Tongue (tissue), 2 donors: ENCODE measurements around the gene PLCXD3. TPM values are rescaled to one million over a fixed set of nuclear protein-coding genes. Genes with fewer than 3 reads are reported as not detected.
"Not testable (repeated sequence)": the region's sequence is repeated elsewhere in the genome, so short reads cannot be mapped to it uniquely, and the experiment has no call there.

Source experiments
- DNase-seq: peaks from one replicate; pipeline ENCODE4 v3.0.0-alpha.2; 2015
- total RNA-seq: library from RNA; depleted of rRNA; stranded (reverse); fragments of >200 nt; gene quantifications from one replicate; pipeline ENCODE4 v1.2.3, GENCODE V29; 2014

The PLCXD3 gene
- total RNA-seq, 1 donor from 2014 or later = under 0.01 TPM

DNA sequence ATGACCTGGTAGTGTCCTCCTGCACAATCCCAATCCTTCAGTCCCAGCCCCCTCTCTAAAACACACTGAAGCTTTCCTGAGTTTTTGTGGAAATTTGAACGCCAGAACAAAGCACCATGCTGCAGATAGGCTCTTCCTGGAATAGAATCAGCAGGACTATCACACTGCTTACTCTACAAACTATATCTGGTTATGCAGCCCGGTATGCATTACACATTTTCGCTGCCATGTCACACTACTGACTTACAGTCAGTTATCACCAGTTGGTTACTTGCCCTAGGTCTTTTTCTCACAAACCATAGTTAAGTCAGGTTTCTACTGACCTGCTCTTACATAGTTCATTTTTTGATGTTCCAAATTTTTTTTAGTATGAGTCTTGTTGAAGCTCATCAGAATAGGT lies 24.9 kb downstream of the PLCXD3 start:
- no peak for DNase-seq

DNA sequence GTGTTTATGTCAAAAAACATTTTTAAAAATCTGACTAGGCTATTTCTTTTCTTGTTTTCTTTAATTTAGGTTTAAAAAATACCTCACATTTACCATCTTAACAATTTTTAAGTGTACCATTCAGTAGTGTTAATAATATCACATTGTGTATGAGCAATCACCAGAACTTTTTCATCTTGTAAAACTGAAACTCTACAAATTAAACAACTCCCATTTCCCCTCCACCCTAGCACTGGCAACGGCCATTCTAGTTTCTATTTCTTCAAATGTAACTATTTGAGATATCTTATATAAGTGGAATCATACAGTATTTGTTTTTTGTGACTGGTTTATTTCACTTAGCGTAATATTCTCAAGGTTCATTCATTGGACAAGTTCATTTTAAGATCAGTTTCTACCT lies 27.7 kb downstream of the PLCXD3 start:
- DNase-seq = no peak

DNA sequence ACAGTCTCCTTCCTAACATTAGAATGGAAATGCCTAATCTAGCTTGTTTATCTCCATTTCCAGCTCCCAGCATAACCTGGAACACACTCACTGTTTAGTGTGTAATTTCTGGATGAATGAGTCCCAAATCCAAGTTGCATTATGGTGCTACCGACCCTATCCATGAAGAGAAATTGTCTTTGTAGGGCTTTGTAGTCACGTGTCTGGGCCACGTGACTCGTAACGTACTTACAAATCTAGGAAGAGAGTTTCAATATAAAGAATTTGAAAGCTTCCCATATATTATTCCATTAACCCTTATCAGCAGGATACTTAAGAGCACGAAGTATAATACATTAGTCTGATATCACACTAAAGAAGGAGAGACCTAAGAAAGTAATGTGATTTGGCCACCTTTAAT lies 28.2 kb downstream of the PLCXD3 start:
- DNase-seq = no peak

DNA sequence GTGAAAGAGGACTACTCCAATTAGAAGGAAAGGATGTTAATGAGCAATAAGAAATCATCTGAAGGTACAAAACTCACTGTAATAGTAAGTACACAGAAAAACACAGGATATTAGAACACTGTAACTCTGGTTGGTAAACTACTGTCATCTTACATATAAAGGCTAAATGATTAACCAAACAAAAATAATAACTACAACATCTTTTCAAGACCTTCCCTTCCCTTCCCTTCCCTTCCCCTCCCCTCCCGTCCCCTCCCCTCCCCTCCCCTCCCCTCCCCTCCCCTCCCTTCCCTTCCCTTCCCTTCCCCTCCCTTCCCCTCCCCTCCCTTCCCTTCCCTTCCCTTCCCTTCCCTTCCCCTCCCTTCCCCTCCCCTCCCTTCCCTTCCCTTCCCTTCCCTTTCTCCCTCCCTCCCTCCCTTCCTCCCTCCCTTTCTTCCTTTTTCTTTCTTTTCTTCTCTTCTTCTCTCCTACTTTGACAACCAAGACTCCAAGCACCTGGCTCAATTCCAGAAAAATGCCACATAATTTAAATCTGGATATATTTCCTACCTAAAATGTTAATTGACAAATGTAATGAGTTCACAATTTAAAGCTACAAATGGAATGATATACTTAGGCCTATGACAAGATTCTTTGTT lies 38.7 kb downstream of the PLCXD3 start:
- not testable (repeated sequence) for DNase-seq

DNA sequence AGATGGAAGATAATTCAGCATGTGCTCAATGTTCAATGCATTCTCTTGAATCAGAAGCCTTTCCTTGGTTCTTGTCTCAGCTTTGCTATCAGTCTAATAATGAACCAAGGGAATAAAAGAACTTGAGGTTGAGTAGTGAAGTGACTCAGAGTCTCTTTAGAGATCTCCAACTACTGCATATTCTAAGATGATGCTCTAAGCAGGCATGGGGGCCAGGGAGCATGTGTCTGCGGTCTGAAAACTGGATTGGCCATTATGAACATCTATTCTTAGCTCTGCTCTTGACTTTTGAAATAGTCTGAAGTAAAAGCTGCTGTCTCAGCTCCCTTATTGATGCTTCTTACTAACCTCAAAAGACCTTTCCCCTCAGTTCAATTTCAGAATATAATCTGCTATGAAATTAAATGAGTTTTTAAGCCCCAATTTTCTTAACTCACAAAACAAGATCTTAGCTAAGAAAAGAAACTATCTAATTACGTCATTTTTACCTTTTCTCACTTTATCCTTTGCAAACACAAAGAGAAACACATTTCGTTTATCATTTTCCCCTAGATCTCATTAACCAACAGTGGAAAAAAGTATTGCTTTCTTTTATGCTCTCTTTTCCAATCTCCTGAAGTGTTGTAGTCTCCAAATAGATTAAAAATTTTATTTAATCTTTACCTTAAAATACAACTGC lies 44.8 kb downstream of the PLCXD3 start:
- no peak for DNase-seq

DNA sequence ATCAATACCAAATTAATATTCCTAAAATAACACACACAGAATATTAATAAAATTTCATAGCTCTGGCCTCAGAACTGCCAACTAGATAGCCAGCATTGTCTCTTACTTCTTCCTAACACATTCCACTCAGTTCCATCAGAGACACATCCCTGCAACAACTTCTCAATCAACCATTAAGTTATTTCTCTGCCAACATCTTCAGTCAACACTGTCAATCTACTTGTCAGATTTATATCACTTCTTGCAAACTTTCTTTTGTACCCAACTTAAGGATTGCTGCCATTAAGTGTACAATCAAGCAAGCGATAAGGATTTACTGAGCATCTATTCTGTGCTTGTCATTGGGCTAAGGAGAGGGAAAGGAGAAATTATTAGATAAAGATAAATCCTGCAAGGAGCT lies 50.8 kb downstream of the PLCXD3 start:
- DNase-seq = no peak

DNA sequence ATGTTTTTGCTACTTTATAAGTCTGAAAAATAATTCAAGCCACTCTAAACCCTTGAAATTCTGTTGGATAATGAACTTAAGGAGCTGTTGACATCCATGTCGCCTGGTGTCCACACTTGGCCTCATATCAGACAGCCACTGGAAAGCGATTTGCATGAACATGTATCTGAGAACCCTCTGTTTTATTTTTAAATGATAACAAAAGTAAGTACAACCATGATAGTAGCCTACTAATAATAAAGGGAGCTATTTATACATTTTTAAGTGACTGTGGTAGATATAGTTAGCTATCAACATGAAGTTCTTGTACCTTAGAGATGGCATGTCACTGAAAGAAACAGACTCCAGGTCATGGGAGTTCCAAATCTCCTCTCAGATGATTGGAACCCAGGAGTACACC lies 53.3 kb downstream of the PLCXD3 start:
- DNase-seq = no peak

DNA sequence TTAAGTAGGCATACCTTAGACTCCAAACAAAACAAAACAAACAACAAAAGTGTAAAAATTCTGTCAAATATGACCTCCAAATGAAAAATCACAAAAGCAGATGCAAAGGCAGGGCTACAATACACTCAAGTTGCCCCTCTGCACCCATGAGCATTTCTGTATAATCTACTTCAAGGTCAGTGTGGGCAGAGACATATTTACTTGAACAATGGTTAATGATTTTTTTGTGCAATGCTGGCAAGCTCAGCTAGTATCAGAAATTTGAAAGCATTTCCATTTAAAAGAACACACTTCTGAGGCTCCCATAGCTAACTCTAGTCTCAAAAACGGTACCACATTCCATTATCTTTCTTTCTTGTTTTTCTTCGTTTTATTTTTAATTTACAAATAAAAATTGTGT lies 57.9 kb downstream of the PLCXD3 start:
- no peak for DNase-seq

DNA sequence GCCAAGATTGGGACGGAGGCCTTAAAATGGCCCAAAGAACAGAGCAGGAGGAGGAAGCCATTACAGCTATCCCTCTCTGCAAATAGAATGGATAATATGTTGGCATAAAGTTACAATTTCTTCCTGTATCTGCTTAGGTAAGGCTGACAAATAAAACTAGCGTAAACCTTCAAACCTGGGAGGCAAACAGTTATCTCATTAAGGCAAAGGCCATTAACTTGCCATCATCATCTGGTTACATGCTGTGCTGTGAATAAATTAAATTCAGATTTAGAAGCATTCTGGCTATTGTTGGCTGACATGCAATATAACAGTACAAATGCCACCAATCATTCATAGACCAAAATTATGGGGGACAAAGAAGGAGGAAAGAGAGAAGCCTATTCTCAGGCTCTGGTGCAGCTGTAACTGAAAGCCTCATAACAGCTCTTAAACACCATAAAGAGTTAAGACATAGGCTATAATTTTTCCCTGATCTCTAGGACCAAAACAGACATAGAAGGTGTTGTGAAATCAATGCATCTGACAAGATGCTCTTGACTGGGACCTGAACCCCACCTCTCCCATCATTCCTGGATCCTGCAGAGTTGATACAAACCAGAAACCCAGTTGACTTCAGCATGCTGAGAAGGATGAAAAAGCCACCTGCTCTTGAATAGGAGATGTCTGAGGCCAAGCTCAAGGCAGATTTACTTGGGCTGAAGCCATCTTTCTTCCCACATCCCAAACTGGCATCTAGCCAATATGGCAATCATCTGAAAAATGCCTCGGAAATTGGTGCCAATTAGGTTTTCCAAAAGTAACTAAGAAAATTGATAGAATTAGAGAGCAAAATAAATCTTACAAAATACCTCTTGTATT lies 62.5 kb downstream of the PLCXD3 start:
- peak; percentile 1 for DNase-seq

DNA sequence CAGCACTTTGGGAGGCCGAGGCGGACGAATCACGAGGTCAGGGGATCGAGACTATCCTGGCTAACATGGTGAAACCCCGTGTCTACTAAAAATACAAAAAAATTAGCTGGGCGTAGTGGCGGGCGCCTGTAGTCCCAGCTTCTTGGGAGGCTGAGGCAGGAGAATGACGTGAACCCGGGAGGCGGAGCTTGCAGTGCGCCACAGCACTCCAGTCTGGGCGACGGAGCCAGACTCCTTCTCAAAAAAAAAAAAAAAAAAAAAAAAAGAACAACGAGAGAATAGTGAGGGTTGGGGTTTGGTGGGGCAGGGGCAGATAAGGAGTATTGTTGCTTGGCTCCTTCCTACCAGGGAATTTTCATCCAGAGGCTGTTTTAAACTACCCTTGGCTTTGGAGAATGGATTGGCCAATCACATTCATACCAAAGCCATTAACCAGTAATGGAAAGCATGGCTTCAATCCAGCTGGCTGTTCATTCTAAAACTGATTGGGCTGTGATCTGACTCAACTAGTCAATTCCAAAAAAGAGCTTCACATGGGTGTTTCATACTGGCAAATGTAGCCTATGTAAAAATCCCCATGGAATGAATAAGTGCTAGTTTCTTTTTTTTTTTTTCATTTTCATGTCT lies 64.4 kb downstream of the PLCXD3 start:
- DNase-seq = no peak

DNA sequence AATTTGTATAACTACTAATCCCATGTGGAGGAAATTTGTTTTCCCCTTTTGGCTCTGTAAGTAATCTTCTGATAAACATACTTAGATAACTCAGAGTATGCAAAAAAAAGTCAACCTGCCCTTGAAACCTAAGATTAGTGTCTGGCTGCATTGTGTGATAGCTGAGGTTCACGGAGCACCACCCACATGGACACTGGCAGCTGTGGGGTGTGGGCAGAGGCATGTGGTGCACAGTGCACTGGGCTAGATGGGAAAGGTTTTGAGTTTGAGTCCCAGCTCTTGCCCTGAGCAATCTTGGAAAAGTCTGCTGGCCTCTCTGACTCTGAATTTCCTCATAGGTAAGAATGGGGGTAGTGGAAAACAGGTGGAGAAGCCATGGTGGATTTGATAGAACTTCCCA lies 75.1 kb downstream of the PLCXD3 start:
- DNase-seq = no peak

DNA sequence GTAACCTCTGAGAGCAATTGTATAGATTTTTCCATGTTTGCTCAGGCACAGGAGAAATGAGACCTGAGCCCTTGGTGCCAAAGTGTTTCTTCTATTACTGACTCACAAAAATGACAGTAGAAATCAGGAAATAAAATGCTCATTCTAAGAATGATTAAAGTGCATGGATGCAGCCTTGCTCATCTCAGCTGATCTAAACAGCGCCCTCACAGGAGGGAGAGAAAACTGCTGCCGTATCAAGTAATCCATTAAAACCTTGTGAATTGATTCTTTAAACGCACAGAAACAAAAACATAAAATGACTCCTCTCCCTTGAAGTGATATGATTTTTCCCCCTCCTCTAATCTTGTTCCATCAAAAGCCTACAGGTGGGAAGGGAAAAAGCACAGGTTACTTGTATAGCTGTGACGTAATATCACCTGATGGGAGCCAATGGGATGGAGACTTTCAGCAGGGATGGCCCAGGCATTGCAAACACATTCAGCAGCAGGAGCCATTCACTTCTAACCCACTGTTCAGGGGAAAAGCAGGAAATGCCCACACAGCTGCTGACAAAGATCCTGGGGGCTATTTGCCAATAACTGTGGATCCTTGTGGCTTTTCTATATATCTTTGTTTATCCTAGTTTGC lies 76.7 kb downstream of the PLCXD3 start:
- no peak for DNase-seq

DNA sequence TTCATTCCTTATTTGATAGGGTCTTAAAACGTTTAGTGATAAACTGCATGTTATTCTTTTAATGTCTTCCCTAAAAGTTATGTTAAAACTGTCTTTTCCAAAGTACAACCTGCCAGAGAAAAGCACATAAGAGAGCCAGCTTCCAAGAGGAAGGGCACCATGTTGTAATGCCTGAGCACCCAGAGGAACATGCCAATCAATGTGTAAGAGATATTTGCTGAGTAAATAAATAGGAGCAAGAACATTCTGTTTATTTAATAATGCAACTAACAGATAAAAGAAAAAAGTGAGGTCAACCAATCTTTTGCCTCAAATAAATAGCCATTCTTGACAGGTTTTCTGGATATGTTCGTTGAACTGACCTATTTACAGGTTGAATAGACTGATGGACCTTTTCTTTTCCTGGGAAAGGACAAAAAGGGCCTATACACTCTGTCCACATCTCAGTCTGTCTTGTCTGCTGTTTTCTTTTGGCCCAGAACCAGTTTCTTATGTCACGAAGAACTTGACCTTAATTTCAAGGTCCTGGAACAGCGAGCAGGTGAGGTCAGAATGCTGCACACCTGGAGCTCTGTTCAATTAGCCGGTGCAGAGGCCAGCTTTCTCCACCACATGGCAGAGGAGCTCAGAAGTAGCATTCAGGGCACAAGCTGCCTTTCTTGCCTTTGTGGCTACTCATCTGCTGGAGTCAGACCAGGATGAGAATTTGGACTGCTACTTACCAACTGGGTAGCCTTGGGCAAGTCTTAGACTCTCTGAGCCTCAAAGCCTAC lies 77.7 kb downstream of the PLCXD3 start:
- DNase-seq = no peak

DNA sequence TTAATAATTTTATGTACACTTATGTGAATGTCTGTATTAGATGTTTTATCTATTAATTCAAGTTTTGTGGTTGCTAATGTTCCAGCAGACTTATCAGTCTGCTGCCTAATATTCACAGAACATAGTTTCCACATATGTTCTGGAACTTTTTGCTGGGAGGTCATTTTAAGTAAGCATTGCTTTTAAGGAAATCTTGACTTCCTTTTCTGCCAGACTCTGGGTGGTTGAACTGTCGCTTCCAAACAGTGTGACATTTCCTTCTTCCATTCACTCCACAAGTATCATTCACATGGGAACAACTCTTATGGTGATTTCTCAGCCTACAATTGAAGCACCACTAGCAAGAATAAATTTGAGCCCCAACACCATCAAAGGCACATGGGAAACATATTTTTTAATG lies 82.9 kb downstream of the PLCXD3 start:
- no peak for DNase-seq

DNA sequence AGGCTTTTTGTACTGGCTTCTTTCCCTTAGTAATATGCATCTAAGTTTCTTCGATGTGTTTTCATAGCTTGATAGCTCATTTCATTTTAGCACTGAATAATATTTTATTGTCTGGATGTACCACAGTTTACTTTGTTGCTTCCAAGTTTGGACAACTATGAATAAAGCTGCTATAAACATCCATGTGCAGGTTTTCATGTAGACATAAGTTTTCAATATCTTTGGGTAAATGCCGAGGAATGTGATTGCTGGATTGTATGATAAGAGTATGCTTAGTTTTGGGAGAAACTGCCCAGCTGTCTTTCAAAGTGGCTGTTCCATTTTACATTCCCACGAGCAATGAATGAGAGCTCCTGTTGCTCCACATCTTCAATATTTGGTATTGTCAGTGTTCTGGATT lies 84.7 kb downstream of the PLCXD3 start:
- no peak for DNase-seq

DNA sequence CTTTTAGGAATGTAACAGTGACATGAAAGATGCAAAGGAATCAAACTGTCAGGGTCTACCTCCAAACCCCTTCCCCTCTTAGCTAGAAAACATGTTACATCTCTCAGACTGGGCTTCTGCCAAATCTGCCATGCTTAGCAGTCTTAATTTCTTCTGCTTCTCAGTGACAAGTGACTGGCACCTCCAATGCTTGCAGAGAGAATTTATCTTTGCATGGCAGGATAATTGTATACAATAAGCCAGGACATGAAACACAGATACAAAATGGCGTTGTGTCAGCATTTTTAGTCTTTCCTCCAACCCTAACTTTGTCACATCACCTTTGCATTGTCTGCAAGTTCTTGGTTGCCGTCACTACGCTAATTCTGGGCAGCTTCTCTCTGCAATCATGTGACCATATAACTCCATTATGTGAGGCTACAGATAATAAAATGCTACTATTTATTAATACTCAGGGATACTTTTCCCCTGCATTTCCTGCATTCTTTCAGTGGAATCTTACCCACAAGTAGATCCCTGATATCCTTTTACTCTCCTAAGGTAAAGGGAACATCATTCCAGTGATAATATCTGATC lies 89.8 kb downstream of the PLCXD3 start:
- DNase-seq = no peak

DNA sequence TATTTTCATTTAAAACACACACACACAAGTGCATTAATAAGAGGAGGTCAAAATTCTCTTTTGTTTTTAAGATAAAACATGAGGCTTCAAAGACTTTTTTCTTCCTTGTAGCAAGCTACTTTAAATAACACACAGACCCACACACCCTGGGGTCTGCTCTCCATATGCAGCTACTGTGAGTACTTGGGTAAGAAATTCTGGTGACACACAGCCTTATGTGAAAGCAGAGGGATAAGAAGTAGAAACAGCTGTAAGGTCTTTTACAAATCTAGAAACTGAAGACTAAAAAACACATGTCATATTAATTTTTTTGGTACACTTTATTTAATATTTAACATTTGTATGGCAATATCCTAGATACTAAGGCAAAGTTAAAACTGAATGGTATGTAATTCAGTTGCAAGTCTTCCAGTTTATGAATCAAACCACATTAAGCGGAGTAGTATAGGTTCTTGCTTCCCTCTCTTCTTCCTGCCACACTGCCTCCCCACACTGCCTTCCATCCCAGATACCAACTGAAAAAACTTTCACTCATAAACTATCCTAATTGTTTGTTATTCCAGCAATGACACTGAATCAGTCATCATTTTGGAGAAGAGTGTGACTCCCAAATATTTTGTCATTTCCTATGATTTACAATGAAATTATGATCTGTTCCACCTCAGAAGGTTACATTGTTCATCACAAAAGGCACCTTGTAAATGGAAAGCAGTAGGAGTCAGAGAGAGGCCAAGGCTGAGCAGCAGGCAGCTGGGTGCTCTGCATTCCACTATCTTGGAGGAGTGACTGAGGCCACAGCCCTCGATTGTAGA lies 92.0 kb downstream of the PLCXD3 start:
- no peak for DNase-seq

DNA sequence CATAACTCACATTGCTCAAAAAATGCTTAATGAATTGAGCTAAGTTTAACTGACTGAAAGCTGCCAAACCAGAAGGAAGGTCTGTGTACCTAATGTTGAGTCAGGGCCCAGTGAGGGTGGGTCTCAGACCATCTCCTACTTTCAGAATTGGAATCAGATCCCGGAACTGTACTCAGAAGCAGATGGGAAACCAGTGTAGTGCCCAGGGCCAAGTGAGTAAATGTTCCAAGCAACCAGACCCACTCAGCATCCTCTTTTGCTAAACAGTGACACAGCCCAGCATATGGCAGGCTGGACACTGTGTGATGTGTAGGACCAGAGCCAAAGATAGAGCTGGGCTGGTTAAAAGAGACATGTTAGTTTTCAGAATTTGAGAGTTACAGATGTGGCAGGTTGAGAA lies 94.1 kb downstream of the PLCXD3 start:
- no peak for DNase-seq

DNA sequence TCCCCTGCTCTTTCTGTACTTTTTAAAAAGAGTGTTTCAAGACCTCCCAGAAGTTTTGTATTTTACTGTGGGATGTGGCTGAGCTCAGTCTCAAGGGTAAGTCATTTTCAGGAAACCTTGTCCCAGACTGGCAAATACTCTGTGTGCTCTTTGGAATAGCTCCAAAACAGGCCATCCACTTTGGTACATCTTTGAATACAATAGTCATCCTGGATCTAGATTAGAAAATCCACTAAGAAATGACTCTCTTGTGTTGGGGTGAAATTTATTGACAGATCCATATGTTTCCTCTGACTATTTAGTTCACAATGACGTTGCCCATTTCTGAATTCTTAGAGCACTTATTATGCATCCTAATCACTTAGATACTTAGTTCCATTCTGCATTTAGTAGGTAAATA lies 95.2 kb downstream of the PLCXD3 start:
- DNase-seq = no peak

DNA sequence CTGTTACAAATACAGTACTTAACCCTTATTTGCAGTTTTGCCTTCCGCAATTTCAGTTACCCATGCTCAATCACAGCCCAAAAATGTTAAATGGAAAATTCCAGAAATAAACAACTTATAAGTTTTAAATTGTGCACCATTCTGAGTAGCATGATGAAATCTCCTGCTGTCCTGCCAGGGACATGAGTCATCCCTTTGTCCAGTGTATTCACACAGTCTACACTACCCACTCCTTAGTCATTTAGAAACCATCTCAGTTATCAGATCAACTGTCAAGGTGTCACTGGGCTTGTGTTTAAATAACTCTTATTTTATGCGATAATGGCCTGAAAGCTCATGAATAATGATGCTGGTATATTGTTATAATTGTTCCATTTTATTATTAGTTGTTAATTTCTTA lies 95.8 kb downstream of the PLCXD3 start:
- DNase-seq = no peak
